Urinary bladder (tissue), 4 donors: Measurements from ENCODE around the gene KLHL6. TPM values are rescaled to one million over a fixed set of nuclear protein-coding genes. Genes with fewer than 3 reads are reported as not detected.

Source experiments
- DNase-seq: peaks from one replicate; pipeline ENCODE4 v3.0.0-alpha.2; 2015; ENCODE audit errors: extremely low spot score
- H3K27ac ChIP-seq: one replicate; pipeline ENCODE4 v1.5.1; 2013; ENCODE audit warnings: low read depth, mild to moderate bottlenecking, moderate library complexity
- H3K36me3 ChIP-seq: one replicate; pipeline ENCODE4 v1.6.1; 2013; ENCODE audit warnings: mild to moderate bottlenecking, moderate library complexity; ENCODE audit not compliant: insufficient read depth
- H3K4me1 ChIP-seq: one replicate; pipeline ENCODE4 v1.6.1; 2013; ENCODE audit warnings: mild to moderate bottlenecking, moderate library complexity; ENCODE audit not compliant: insufficient read depth
- H3K4me3 ChIP-seq: one replicate; pipeline ENCODE4 v1.5.1; 2013; ENCODE audit warnings: low read depth, low read length
- WGBS: extraction: QIAGEN DNeasy Blood & Tissue Kit; methylation state at CpG from one replicate; pipeline ENCODE4 v1.1.7; 2013; 5-methylcytosine and 5-hydroxymethylcytosine counted together
- polyA plus RNA-seq: library from polyadenylated mRNA; stranded (reverse); fragments of 200-250 nt; gene quantifications from one replicate; pipeline ENCODE4 v1.2.3, GENCODE V29; 2013
- total RNA-seq: library from RNA; depleted of rRNA; stranded (reverse); fragments of >200 nt; gene quantifications from one replicate; pipeline ENCODE4 v1.2.3, GENCODE V29; 2014
- donor health status: healthy with polysubstance abuse.
- donor health status: healthy.

The KLHL6 gene
- total RNA-seq, result 1.7 TPM
- polyA plus RNA-seq, result 0.76 TPM

- no peaks in the 10 kb centered on the region for H3K4me1 ChIP-seq
- WGBS, result 57% methylated on average over 9 of the region's 9 CpGs
- H3K27ac ChIP-seq, result peak within 1 kb of the TSS; percentile 32
- H3K36me3 ChIP-seq, result no peaks in the 10 kb centered on the region
- no peak for DNase-seq
- H3K4me3 ChIP-seq, result peak within 1 kb of the TSS; percentile 10
Measured at GRCh38 chr3:183555541-183556081, at the start of gene KLHL6. Gene KLHL6, minus strand, starts transcription at chr3:183555706. Its CDS starts 53 bp downstream, at chr3:183555653.

GRCh38 chr3:183597959-183598358 is 42.5 kb upstream of the KLHL6 start:
- no peak for DNase-seq
- H3K36me3 ChIP-seq, result no peaks in the 10 kb centered on the region
- H3K4me3 ChIP-seq, result no peak overlapping the region
- H3K27ac ChIP-seq, result no peak overlapping the region
- H3K4me1 ChIP-seq, result no peaks in the 10 kb centered on the region
- WGBS, result 52% methylated on average over 1 of the region's 1 CpG

DNA sequence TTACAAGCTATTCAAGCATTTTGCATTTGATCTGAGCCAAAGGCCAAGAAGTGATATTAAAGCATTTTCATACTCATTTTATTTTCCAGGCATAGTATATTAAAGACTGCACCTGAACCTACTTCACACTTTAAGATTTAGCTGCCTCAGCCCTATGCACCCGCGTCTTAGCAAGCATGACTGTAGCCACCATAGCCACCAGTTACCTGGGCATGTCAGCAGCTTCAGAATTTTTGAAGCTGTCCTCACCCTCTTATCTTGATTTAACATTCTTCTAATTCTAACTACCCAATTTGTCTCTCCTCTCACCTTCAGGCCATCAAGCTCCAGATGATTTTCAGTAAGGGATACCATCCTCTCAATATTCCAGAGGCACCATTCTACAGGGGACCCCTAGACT is 39.1 kb upstream of the KLHL6 start:
- 100% methylated on average over 2 of the region's 2 CpGs for WGBS
- no peak for DNase-seq
- Histone ChIP-seq H3K36me3 (no peaks in the 10 kb centered on the region), H3K4me3 (no peak overlapping the region), H3K4me1 (no peaks in the 10 kb centered on the region), H3K27ac (no peak overlapping the region)

- no peak for DNase-seq
- H3K4me1 ChIP-seq, result no peaks in the 10 kb centered on the region
- H3K4me3 ChIP-seq, result no peak overlapping the region
- 94% methylated on average over 7 of the region's 7 CpGs for WGBS
- no peak overlapping the region for H3K27ac ChIP-seq
- H3K36me3 ChIP-seq, result no peaks in the 10 kb centered on the region
Measured at GRCh38 chr3:183592821-183593220, 37.3 kb upstream of the KLHL6 start.

DNA sequence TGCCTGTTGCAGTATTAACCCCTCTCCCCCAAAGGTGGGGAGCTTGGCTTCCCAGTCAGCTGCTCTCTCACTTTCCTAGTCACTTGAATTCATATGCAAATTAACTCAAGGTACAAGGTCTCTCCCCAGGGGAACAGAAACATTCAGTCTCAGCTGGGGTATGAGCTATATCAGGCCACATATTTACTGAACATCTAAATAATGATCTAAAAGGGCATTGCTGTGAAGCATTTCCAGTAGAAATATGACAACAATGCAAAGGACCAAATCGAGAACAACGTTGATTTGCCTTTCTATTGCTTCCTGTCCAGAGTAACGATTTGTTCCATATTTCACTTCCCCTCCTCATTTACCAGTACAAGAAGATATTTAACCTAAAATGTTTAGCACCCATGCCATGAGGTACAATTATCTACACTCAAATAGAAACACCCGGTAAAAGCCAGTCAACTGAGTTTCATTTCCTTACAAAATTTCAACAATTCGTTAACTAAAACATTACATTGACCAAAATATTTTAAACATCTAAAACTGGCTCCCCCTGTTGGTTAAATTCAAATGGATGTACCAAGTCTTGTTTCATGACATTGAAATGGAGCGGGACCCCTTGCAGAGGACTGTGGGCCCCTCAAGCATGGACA is 36.5 kb upstream of the KLHL6 start:
- H3K27ac ChIP-seq, result no peak overlapping the region
- DNase-seq, result no peak
- WGBS, result 61% methylated on average over 6 of the region's 6 CpGs
- no peaks in the 10 kb centered on the region for H3K36me3 ChIP-seq
- no peak overlapping the region for H3K4me3 ChIP-seq
- no peaks in the 10 kb centered on the region for H3K4me1 ChIP-seq

GRCh38 chr3:183590442-183590841 is 34.9 kb upstream of the KLHL6 start:
- Histone ChIP-seq H3K27ac (no peak overlapping the region), H3K36me3 (no peaks in the 10 kb centered on the region), H3K4me3 (no peak overlapping the region), H3K4me1 (no peaks in the 10 kb centered on the region)
- 97% methylated on average over 6 of the region's 6 CpGs for WGBS
- no peak for DNase-seq

DNA sequence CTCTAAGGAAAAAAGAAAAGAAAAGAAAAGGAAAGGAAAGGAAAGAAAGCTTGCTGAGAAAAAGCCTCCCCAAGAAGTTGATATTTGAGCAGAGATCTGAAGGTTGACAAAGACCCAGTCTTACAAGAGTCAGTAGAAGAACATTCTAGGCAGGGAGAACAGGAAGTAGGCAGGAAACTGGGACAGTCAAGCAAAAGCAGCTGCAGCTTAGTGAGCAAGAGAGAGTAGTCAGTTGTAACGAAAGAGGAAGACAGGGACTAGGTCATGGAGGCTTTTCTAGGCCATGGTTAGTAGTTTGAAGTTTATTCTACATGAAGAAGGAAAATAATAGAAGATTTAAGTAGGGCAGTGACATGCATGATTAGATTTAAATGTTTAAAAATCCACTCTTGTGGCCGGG is 31.8 kb upstream of the KLHL6 start:
- no peak overlapping the region for H3K27ac ChIP-seq
- no peak for DNase-seq
- 76% methylated on average over 2 of the region's 2 CpGs for WGBS
- no peak overlapping the region for H3K4me3 ChIP-seq
- H3K36me3 ChIP-seq, result no peaks in the 10 kb centered on the region
- H3K4me1 ChIP-seq, result no peaks in the 10 kb centered on the region

- H3K27ac ChIP-seq, result no peak overlapping the region
- no peak overlapping the region for H3K4me3 ChIP-seq
- H3K36me3 ChIP-seq, result no peaks in the 10 kb centered on the region
- no peak for DNase-seq
- 85% methylated on average over 5 of the region's 5 CpGs for WGBS
- H3K4me1 ChIP-seq, result no peaks in the 10 kb centered on the region
Measured at GRCh38 chr3:183586477-183586876, 31.0 kb upstream of the KLHL6 start.

DNA sequence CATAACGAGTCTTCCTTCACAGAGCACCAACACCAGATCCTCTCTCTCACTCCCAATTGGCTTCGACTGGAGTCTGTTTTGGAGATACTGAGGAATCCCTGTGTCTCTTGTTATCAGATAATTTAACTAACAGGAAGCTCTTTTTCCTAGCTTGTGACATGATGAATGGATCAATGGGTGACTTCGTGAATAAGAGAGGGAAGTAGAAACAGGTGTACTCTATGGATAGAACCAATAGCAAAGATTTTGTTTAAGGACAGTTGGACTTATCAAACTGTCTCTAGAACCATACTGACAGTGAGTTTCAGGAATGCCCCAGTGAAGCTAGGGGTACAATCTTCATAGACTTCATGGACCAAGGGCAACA is 29.4 kb upstream of the KLHL6 start:
- Histone ChIP-seq H3K27ac (peak overlapping the region; percentile 16), H3K4me3 (no peak overlapping the region), H3K36me3 (no peaks in the 10 kb centered on the region), H3K4me1 (no peaks in the 10 kb centered on the region)
- no peak for DNase-seq
- 21% methylated on average over 3 of the region's 3 CpGs for WGBS

- Histone ChIP-seq H3K36me3 (no peaks in the 10 kb centered on the region), H3K4me3 (no peak overlapping the region), H3K4me1 (no peaks in the 10 kb centered on the region), H3K27ac (no peak overlapping the region)
- 19% methylated on average over 7 of the region's 7 CpGs for WGBS
- DNase-seq, result peak; percentile 32
Measured at GRCh38 chr3:183584246-183584913, 28.9 kb upstream of the KLHL6 start.

DNA sequence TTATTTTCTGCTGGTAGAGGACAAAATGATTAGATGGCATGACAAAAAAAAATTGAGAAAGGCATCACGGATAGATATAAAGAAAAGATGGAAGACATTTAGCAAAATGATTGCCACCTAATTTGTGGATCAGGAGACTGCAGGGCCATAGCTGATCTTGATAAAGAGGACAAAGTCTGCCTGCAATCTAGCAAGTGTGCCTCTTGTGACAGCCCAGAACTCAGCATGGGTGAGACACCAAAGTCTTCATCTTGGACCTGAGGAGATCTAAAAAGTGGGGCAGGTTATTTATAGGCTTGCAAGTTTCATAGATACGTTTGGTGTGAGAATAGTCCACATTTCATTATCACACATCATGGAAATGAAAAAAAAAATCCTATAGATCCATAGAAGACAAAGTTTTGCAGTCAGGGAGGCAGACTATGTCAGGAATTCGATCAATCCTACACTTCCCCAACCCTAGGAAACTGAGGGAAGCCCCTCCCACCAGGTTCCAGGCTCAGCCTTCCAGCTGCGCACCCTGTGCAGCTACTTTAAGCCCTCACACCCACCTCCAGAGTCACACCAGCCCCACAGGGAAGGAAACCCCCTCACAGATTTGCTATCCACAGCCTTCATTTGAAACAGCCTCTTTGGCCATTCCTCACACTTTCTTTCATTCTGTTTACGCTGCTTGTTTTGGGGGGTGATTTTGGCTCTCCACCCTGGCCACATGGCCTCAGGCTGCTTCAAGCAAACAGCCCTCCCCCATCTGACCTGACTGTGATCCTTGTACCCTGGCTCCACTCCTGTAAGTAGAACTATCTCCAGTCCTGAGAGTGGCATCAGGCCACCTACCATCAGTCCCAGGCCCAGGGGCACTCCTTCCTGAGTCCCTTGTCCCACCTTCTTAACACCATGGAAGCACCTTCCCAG is 28.1 kb upstream of the KLHL6 start:
- Histone ChIP-seq H3K27ac (no peak overlapping the region), H3K36me3 (no peaks in the 10 kb centered on the region), H3K4me1 (no peaks in the 10 kb centered on the region), H3K4me3 (no peak overlapping the region)
- WGBS, result 69% methylated on average over 5 of the region's 5 CpGs
- no peak for DNase-seq

DNA sequence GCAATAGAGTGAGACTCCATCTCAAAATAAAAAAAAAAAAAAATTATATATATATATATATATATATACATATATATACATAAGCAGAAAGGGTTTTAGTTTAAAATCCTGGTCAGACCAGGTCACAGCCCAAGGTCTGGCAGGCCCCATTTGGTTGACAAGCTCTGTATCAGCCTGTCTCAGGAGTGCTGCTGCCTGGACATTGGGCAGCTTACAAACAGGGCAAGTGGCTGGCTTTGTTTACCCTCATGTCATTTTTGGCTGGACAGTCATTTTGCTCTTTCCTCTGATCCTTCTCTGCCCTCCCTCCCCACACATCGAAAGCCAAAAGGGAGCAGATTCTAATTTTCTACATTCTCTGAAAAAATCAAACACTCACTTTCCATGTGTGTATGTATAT is 26.7 kb upstream of the KLHL6 start:
- H3K4me1 ChIP-seq, result no peaks in the 10 kb centered on the region

GRCh38 chr3:183581496-183582155 is 26.1 kb upstream of the KLHL6 start:
- H3K36me3 ChIP-seq, result no peaks in the 10 kb centered on the region
- H3K4me3 ChIP-seq, result no peak overlapping the region
- H3K27ac ChIP-seq, result no peak overlapping the region
- H3K4me1 ChIP-seq, result no peaks in the 10 kb centered on the region
- WGBS, result 97% methylated on average over 3 of the region's 3 CpGs
- no peak for DNase-seq

More for the DNA sequence above, 26.7 kb upstream of the KLHL6 start:
- Histone ChIP-seq H3K4me3 (no peak overlapping the region), H3K36me3 (no peaks in the 10 kb centered on the region), H3K27ac (no peak overlapping the region)
- DNase-seq, result no peak
- 91% methylated on average over 1 of the region's 1 CpG for WGBS
